ENCODE data around the gene AMIGO1.

- TF ChIP-seq CTCF (IDR thresholded peaks at IDR 0.05) (no peak), POLR2A (IDR thresholded peaks at IDR 0.05) (no peak)
Observed at GRCh38 chr1:109538827-109539555, 29.5 kb upstream of the AMIGO1 start.
